Measurements from ENCODE around the gene ANKRD11. TPM values are rescaled to one million over a fixed set of nuclear protein-coding genes. Genes with fewer than 3 reads are reported as not detected.

ANKRD11 gene
- total and polyA plus RNA-seq, 7 donors: 30.6 to 161 (median 42.8) TPM

- intact Hi-C loops (cut with DNase I): no loop called here
- H3K36me3 ChIP-seq: no peaks in the 10 kb centered on the region
- 69 to 76% methylated on average over 15 of the region's 15 CpGs for WGBS, 2 donors
- H3K27me3 ChIP-seq: no peaks in the 10 kb centered on the region
- DNase-seq: no peak
- no peak overlapping the region for H3K4me3 ChIP-seq
- H3K9me3 ChIP-seq: no peaks in the 10 kb centered on the region
- H3K27ac ChIP-seq: no peak overlapping the region
- TF ChIP-seq EP300 (IDR thresholded peaks at IDR 0.05) (no peak), POLR2A (IDR thresholded peaks at IDR 0.05) (no peak), POLR2AphosphoS5 (IDR thresholded peaks at IDR 0.05) (no peak), CTCF (IDR thresholded peaks at IDR 0.05) (no peak)
- H3K4me1 ChIP-seq: peaks cover 0 to 97% (median 77%) of the 10 kb centered on the region in 4 donors
Observed at GRCh38 chr16:89446136-89446974, 44.0 kb downstream of the ANKRD11 start.

- H3K4me1 ChIP-seq: peaks cover 0 to 95% (median 70%) of the 10 kb centered on the region in 4 donors
- intact Hi-C loops (cut with DNase I): no loop called here
- no peaks in the 10 kb centered on the region for H3K36me3 ChIP-seq
- H3K4me3 ChIP-seq: no peak overlapping the region
- peak overlapping the region in 1 of 4 donors; percentile 47 for H3K27ac ChIP-seq
- H3K27me3 ChIP-seq: no peaks in the 10 kb centered on the region
- no peaks in the 10 kb centered on the region for H3K9me3 ChIP-seq
- WGBS, 2 donors: 64 to 73% methylated on average over 5 of the region's 5 CpGs
- no peak for DNase-seq
- no peak for TF ChIP-seq POLR2A (IDR thresholded peaks at IDR 0.05)
- no peak for TF ChIP-seq POLR2AphosphoS5 (IDR thresholded peaks at IDR 0.05)
- TF ChIP-seq CTCF (IDR thresholded peaks at IDR 0.05): no peak
- TF ChIP-seq EP300 (IDR thresholded peaks at IDR 0.05): no peak
Observed at GRCh38 chr16:89445166-89445565, 45.2 kb downstream of the ANKRD11 start.

- intact Hi-C loops (cut with DNase I): no loop called here
- 29 to 42% methylated on average over 3 of the region's 3 CpGs for WGBS, 2 donors
Observed at GRCh38 chr16:89444728-89445127, 45.6 kb downstream of the ANKRD11 start.

GRCh38 chr16:89444151-89444723, 46.1 kb downstream of the ANKRD11 start:
- H3K27me3 ChIP-seq: no peaks in the 10 kb centered on the region
- H3K9me3 ChIP-seq: no peaks in the 10 kb centered on the region
- H3K27ac ChIP-seq: peak overlapping the region; percentile 11 to 69 (median 48)
- no peak for DNase-seq
- H3K36me3 ChIP-seq: no peaks in the 10 kb centered on the region
- H3K4me1 ChIP-seq: peaks cover 0 to 98% (median 73%) of the 10 kb centered on the region in 4 donors
- 13 to 31% methylated on average over 8 of the region's 8 CpGs for WGBS, 2 donors
- TF ChIP-seq POLR2AphosphoS5 (IDR thresholded peaks at IDR 0.05): no peak
- no peak for TF ChIP-seq CTCF (IDR thresholded peaks at IDR 0.05)
- no peak for TF ChIP-seq POLR2A (IDR thresholded peaks at IDR 0.05)
- no peak for TF ChIP-seq EP300 (IDR thresholded peaks at IDR 0.05)
- no peak overlapping the region for H3K4me3 ChIP-seq
- intact Hi-C loops (cut with DNase I): no loop called here

More at GRCh38 chr16:89444728-89445127, 45.6 kb downstream of the ANKRD11 start:
- H3K4me1 ChIP-seq: peaks cover 0 to 95% (median 72%) of the 10 kb centered on the region in 4 donors
- H3K36me3 ChIP-seq: no peaks in the 10 kb centered on the region
- H3K4me3 ChIP-seq: no peak overlapping the region
- H3K27ac ChIP-seq: peak overlapping the region in 2 of 4 donors; percentile 47 to 69
- DNase-seq: no peak
- no peak for TF ChIP-seq POLR2A (IDR thresholded peaks at IDR 0.05)
- no peak for TF ChIP-seq EP300 (IDR thresholded peaks at IDR 0.05)
- no peak for TF ChIP-seq POLR2AphosphoS5 (IDR thresholded peaks at IDR 0.05)
- no peak for TF ChIP-seq CTCF (IDR thresholded peaks at IDR 0.05)
- no peaks in the 10 kb centered on the region for H3K27me3 ChIP-seq
- no peaks in the 10 kb centered on the region for H3K9me3 ChIP-seq
